ENCODE results near the gene LOC101059915.

DNA sequence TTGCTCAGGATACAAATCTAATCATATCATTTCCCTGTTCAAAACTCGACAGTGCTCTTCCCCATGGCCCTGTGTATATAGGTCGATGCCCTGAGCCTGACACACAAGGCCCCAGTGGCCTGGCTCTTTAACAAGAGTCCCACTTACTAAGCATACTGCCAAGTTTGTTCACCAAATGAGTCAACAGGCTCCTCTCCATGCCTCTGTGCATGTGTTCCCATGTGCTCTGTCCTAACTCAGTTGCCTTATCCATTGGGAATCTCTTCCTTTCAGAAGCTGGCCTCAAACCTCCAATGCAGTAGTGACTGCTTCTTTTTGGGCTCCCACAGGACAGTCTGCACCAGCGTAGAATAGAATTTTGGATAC lies 30.1 kb upstream of the LOC101059915 start:
- TF ChIP-seq, protein P1, sequence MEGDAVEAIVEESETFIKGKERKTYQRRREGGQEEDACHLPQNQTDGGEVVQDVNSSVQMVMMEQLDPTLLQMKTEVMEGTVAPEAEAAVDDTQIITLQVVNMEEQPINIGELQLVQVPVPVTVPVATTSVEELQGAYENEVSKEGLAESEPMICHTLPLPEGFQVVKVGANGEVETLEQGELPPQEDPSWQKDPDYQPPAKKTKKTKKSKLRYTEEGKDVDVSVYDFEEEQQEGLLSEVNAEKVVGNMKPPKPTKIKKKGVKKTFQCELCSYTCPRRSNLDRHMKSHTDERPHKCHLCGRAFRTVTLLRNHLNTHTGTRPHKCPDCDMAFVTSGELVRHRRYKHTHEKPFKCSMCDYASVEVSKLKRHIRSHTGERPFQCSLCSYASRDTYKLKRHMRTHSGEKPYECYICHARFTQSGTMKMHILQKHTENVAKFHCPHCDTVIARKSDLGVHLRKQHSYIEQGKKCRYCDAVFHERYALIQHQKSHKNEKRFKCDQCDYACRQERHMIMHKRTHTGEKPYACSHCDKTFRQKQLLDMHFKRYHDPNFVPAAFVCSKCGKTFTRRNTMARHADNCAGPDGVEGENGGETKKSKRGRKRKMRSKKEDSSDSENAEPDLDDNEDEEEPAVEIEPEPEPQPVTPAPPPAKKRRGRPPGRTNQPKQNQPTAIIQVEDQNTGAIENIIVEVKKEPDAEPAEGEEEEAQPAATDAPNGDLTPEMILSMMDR (IDR thresholded peaks at IDR 0.05; ENCODE audit: low read depth, low read length, poor library complexity, severe bottlenecking), result no peak
- TF ChIP-seq EZH2phosphoT487 (IDR thresholded peaks at IDR 0.05; ENCODE audit: borderline replicate concordance, low read length), result no peak
